NCI-H510A (cell line): ENCODE measurements around the gene PNLIP.

Source experiments
- DNase-seq: peaks from one replicate; lab custom pipeline; 2025; lab: John Stamatoyannopoulos, UW

PNLIP gene

GRCh38 chr10:116574797-116575196 lies 29.1 kb downstream of the PNLIP start:
- DNase-seq: no peak

- DNase-seq: no peak
These were observed 42.3 kb downstream of the PNLIP start for GRCh38 chr10:116587878-116588591.

GRCh38 chr10:116588995-116589394 lies 43.3 kb downstream of the PNLIP start:
- no peak for DNase-seq

GRCh38 chr10:116589926-116590325 lies 44.2 kb downstream of the PNLIP start:
- no peak for DNase-seq

- no peak for DNase-seq
These were observed 45.1 kb downstream of the PNLIP start, which contains the start of gene PNLIPRP1 for GRCh38 chr10:116590590-116591444. Gene PNLIPRP1, plus strand, starts transcription at chr10:116590959. Its CDS starts 171 bp downstream, at chr10:116591130.

GRCh38 chr10:116593139-116593740 lies 47.5 kb downstream of the PNLIP start:
- no peak for DNase-seq

GRCh38 chr10:116594525-116595035 lies 48.8 kb downstream of the PNLIP start:
- no peak for DNase-seq

- DNase-seq: no peak
These were observed 50.3 kb downstream of the PNLIP start for GRCh38 chr10:116596062-116596461.

GRCh38 chr10:116597543-116597942 lies 51.8 kb downstream of the PNLIP start:
- DNase-seq: no peak

- no peak for DNase-seq
These were observed 52.6 kb downstream of the PNLIP start for GRCh38 chr10:116598329-116598728.

GRCh38 chr10:116599991-116600390 lies 54.3 kb downstream of the PNLIP start:
- no peak for DNase-seq

GRCh38 chr10:116602648-116603400 lies 57.1 kb downstream of the PNLIP start:
- no peak for DNase-seq

- DNase-seq: no peak
These were observed 60.3 kb downstream of the PNLIP start for GRCh38 chr10:116606061-116606483.

- no peak for DNase-seq
These were observed 61.6 kb downstream of the PNLIP start for GRCh38 chr10:116607336-116607735.

GRCh38 chr10:116608686-116609594 lies 63.2 kb downstream of the PNLIP start:
- DNase-seq: no peak

GRCh38 chr10:116610443-116611152 lies 64.9 kb downstream of the PNLIP start:
- DNase-seq: no peak

- no peak for DNase-seq
These were observed 65.4 kb downstream of the PNLIP start for GRCh38 chr10:116611153-116611545.

- no peak for DNase-seq
These were observed 66.5 kb downstream of the PNLIP start for GRCh38 chr10:116612107-116612769.

GRCh38 chr10:116613471-116613870 lies 67.7 kb downstream of the PNLIP start:
- DNase-seq: no peak
